Stimulated activated naive CD8-positive, alpha-beta T cell treated with anti-CD3 and anti-CD28 coated beads, Interleukin-15, amount 100 ng/mL, for 72 hours (primary cell): ENCODE data around the gene INPP5A.
"Not testable (repeated sequence)": the region's sequence is repeated elsewhere in the genome, so short reads cannot be mapped to it uniquely, and the experiment has no call there.

Experiments
- ATAC-seq: fragments of 150-1000 bp; cut with Tn5 transposase; 2 replicates; pipeline ENCODE4 v1.10.0; 2021; ENCODE audit warnings: mild to moderate bottlenecking, moderate library complexity
- DNase-seq, 2 donors: peaks; one replicate each; pipeline ENCODE4 v3.0.0; 2021 to 2022
- H3K27ac Mint-ChIP-seq, 2 donors: one replicate each; pipeline ENCODE4 v1.8.0; 2022; ENCODE audit warnings: mild to moderate bottlenecking in 2 of 2, mixed read lengths in 2 of 2, moderate library complexity in 2 of 2
- H3K27me3 Mint-ChIP-seq: one replicate; pipeline ENCODE4 v1.8.0; 2022; ENCODE audit warnings: mixed read lengths
- H3K4me1 Mint-ChIP-seq: one replicate; pipeline ENCODE4 v1.8.0; 2022; ENCODE audit warnings: mild to moderate bottlenecking, mixed read lengths
- H3K4me3 Mint-ChIP-seq, 2 donors: one replicate each; pipeline ENCODE4 v1.8.0; 2022; ENCODE audit warnings: mild to moderate bottlenecking in 2 of 2, mixed read lengths in 2 of 2, moderate library complexity in 1 of 2
- H3K9me3 Mint-ChIP-seq, 2 donors: one replicate each; pipeline ENCODE4 v1.8.0; 2022; ENCODE audit warnings: mixed read lengths in 2 of 2

INPP5A gene

DNA sequence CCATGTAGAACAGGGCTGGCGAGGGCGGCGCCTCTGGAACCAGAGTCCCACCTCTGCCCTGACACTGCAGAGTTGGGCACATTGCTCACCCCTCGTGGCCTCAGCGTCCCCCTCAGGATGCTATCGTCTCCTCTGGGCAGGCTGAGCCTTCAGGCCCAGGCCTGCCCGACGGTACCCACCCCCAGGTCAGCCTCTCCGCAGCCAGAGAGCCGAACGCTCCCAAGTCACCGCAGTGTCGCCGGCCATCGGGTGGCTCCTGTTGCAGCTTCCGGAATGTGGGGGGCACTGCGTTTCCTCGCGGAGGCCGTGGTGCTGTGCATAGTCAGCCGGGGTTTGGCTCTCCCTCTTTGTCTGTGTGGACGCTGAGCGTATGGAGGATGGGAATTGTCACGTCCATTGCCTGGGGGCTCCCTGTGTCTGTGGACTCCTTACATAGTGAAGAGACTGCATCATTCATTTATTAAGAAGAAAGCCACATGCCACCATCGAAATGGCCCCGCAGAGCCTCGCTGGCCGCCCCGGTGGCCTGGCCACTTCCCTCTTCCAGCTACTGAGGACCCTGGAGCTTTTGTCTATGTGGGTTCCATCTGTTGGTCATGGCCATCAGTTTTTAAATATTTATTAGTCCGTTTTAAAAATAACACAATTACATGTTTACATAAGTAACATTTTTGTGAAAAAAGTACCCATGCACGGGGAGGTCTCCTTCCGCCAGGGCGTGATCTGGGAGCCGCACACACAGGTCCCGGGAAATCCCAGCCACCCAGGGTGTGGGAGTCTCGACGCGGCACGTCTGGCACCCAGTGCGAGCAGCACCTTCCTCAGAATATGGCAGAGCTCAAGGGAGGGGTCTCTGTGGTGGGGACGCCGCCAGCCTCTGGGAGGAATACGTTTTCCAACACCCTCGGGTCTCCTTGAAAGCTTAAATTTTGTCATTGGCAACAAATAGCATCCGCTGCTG lies 232.8 kb downstream of the INPP5A start:
- Mint-ChIP-seq H3K27ac (peak overlapping the region in 1 of 2 donors; percentile 71), H3K27me3 (no peaks in the 10 kb centered on the region), H3K4me1 (no peaks in the 10 kb centered on the region), H3K4me3 (no peak overlapping the region), H3K9me3 (no peaks in the 10 kb centered on the region)
- ATAC-seq: no peak
- DNase-seq: no peak

DNA sequence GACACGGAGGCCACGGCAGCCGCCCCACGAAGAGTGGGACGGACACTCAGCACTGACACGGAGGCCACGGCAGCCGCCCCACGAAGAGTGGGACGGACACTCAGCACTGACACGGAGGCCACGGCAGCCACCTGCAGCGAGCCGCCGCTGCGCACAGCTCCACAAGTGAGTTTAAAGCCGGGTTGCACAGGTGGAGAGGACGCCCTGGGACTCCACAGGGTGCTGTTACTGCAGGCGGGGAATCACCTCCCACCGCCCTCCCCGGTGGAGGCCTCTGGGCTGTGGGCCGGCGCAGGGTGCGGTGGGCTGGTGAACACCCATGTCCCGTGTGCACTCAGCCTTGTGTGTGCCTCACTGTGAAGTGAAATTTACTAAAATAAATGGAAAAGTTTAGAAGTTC lies 235.2 kb downstream of the INPP5A start:
- H3K27me3 Mint-ChIP-seq, H3K9me3 Mint-ChIP-seq, H3K4me3 Mint-ChIP-seq, H3K4me1 Mint-ChIP-seq, ATAC-seq, DNase-seq: not testable (repeated sequence)
- peak overlapping the region in 1 of 2 donors; percentile 34 for H3K27ac Mint-ChIP-seq

DNA sequence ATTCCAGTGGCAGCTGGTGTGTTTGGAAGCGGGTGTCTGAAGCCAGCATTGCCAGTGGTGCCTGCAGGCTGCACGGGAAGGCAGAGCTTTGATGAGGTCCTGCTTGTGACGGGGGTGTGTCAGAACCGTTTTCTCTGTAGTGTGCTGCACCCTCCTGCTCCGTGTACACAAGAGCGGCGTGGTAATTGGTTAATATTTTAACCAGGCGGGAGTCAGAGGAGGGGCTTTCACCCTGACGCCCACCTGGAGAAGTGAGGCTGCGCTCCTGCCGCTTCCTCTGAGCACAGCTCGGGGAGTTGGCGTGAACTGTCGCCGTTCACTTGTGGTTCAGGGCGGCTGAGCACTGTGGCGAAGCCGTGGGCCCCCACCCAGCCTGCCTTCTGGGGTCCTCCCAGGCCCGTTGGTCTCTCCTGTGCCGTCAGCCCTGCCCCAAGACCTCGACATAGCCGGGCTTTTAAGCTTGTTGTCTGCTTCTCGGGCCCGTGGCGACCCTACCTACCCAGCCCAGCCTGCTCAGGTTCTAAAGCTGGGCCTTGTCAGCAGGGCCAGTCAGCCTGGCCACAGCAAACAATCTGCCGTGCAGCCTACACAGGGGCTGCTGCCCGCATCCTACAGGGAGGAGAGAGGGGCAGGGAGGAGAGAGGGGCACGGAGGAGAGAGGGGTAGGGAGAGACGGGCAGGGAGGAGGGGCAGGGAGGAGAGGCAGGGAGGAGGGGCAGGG lies 236.8 kb downstream of the INPP5A start:
- Mint-ChIP-seq H3K9me3 (no peaks in the 10 kb centered on the region), H3K27me3 (no peaks in the 10 kb centered on the region), H3K27ac (peak overlapping the region in 1 of 2 donors; percentile 63), H3K4me3 (no peak overlapping the region), H3K4me1 (no peaks in the 10 kb centered on the region)
- DNase-seq (no peak), ATAC-seq (no peak)

DNA sequence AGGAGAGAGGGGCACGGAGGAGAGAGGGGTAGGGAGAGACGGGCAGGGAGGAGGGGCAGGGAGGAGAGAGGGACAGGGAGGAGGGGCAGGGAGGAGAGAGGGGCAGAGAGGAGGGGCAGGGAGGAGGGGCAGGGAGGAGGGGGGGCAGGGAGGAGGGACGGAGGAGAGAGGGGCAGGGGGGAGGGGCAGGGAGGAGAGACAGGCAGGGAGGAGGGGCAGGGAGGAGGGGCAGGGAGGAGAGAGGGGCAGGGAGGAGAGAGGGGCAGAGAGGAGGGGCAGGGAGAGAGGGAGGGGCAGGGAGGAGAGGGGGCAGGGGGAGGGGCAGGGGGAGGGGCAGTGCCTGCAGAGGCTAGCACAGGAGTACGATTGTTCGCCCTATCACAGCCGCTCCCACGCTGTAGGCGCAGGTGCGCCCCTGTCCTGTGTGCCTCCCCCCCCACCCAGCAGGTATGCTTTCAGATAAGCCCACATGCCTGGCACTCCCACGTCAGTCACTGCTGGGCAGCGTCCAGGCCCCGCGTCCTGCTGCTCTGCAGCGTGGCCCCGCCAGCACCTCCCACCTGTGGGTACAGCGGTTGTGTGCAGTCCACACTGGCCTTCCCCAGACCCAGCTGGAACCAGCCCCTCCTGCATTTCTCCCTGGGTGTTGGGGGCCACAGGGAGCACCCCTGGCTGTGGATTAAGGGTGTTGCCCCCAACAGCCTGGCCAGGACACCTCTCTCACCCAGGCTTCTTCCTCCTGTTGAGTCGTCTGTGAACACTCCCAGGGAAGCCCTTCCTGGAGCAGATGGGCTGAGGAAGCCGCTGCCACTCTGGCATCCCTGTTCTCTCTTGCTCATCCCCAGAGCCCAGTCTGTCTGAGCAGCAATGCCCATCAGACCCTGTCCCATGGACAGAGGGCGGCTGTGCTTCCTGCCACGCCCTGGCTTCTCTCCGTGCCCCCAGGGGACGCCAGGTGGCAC lies 237.6 kb downstream of the INPP5A start:
- no peak for DNase-seq
- no peaks in the 10 kb centered on the region for H3K4me1 Mint-ChIP-seq
- no peaks in the 10 kb centered on the region for H3K27me3 Mint-ChIP-seq
- peak; percentile 42 for ATAC-seq
- H3K9me3 Mint-ChIP-seq: no peaks in the 10 kb centered on the region
- H3K4me3 Mint-ChIP-seq: no peak overlapping the region
- no peak overlapping the region for H3K27ac Mint-ChIP-seq

DNA sequence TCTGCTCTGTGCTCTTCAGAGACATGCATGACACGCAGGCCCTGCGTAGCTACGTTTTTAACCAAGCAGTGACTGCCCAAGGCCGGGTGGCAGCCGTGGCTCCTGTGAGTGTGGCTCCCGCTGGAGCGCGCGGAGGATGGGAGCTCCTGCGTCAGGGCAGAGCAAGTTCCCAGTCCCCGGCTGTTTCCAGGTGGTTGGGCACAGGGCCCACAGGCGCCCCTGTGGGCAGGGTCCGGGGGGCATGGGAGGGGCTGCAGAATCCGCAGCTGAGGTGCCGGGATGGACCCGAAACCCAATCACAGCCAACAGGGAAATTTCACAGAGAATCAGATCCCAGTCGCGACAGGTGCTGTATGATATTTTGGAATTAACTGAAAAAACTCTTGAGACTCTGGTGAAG lies 238.6 kb downstream of the INPP5A start:
- Mint-ChIP-seq H3K27me3 (no peaks in the 10 kb centered on the region), H3K9me3 (no peaks in the 10 kb centered on the region), H3K27ac (no peak overlapping the region), H3K4me1 (no peaks in the 10 kb centered on the region), H3K4me3 (no peak overlapping the region)
- ATAC-seq (no peak), DNase-seq (no peak)

DNA sequence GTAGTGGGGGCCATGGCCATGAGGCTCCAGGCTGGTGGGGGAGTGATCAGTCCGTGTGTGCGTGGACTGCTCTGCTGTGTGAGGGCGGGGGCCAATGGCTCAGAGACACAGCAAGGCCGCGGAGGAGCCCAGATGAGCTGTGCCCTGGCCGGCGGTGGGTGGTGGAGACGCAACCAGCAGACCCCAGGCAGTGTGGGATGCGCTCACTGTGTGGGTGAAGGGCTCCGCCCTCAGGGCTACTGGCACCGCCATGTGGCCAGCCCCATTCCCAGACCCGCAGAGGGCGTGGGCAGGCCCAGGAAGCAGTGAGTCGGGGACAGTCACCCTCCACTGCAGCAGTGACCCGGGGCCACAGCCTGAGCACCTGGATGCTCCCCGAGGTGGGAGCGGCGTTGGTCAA lies 239.2 kb downstream of the INPP5A start:
- no peak for ATAC-seq
- H3K27ac Mint-ChIP-seq: peak overlapping the region in 1 of 2 donors; percentile 63

DNA sequence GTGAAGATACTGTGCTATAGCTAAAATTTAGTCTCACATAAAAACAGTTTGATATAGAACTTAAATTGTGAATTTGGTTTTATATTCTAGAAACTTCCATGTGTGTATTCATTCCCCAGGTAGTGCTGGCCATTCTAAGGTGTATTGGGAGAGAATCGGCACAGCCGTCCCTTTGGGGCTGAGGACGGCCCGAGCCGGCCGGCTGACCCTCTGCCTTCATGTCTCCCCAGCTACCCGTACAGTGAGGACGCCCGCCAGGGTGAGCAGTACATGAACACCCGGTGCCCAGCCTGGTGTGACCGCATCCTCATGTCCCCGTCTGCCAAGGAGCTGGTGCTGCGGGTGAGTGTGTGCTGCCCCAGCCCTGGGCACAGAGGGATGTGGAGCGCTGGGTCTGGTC lies 239.9 kb downstream of the INPP5A start:
- H3K4me3 Mint-ChIP-seq: no peak overlapping the region
- H3K27me3 Mint-ChIP-seq: no peaks in the 10 kb centered on the region
- H3K4me1 Mint-ChIP-seq: no peaks in the 10 kb centered on the region
- ATAC-seq (peak; percentile 18), DNase-seq (no peak)
- no peaks in the 10 kb centered on the region for H3K9me3 Mint-ChIP-seq
- no peak overlapping the region for H3K27ac Mint-ChIP-seq

More for the DNA sequence above, 239.2 kb downstream of the INPP5A start:
- Mint-ChIP-seq H3K4me1 (no peaks in the 10 kb centered on the region), H3K27me3 (no peaks in the 10 kb centered on the region), H3K9me3 (no peaks in the 10 kb centered on the region), H3K4me3 (no peak overlapping the region)
- no peak for DNase-seq

DNA sequence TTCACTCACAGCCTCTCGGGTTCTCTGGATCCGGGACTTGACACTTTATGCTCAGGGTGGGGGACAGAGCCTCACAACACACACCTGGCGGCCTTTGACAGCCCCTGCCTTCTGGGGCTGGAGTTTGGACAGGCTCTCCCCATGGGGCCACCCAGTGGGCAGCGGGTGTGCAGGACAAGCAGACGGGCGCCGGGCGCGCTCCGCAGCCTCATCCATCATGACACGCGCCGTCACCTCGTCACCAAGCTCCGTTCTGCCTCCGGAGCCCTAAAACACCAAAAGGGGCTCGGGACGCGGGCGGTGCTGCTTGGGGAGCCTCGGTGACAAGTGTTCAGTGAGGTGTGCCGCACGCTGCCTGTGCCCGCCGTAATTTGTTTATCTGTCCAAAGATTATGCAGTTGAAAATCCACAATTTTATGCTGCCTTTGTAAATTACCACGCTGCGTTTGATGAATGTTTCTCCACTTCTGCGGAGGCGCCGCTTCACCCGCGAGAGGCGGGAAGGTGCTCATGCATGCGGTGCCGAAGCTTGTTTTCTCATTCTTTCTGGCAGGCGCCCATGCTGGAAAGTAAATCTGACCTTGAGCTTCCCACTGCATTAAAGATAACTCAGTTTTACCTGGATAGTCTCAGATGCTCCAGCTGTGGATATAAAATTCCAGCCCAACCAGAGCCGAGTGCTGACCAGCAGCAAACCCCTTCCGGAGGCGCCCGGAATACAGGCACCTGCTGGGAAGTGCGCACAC lies 242.1 kb downstream of the INPP5A start:
- H3K27ac Mint-ChIP-seq: no peak overlapping the region
- ATAC-seq (no peak), DNase-seq (no peak)
- H3K4me1 Mint-ChIP-seq: no peaks in the 10 kb centered on the region
- H3K9me3 Mint-ChIP-seq: no peaks in the 10 kb centered on the region
- peaks cover 17% of the 10 kb centered on the region for H3K27me3 Mint-ChIP-seq
- no peak overlapping the region for H3K4me3 Mint-ChIP-seq

DNA sequence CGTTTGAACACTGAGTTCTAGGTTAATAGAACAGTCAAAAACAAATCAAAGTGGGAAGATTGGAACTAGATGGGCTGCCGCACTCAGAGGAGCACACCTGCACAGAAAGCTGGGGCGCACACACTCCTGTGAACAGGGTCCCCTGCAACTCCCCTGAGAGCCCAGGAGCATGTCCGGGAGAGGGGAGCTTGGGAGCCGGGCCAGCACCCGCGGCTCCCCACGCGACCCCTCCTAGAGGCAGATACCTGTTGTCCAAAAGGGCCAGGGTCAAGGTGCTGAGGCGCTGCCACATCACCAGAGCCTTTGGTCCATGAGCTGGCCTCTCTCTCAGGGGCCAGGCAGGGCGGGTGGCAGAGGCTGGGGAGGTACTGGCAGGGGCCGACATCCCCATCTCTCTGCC lies 242.8 kb downstream of the INPP5A start:
- Mint-ChIP-seq H3K27ac (no peak overlapping the region), H3K27me3 (peaks cover 17% of the 10 kb centered on the region), H3K4me3 (no peak overlapping the region), H3K4me1 (no peaks in the 10 kb centered on the region), H3K9me3 (no peaks in the 10 kb centered on the region)
- DNase-seq: no peak
- no peak for ATAC-seq

DNA sequence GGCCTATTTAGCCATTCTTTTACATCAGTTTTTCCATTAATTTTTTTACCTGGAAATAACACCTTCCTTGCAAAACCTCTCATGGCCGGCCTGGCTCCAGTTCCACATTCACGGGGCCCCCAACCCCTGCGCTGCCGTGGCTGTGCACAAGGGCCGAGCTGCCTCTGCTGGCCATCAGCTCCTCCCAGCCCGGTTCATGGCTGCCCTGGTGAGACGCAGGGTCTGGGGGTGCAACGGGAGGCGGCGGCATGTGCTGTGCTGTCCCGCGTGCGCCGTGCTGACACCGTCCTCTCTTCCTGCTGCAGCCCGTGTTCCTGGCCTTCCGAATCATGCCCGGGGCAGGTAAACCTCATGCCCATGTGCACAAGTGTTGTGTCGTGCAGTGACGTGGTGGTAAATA lies 244.0 kb downstream of the INPP5A start:
- H3K27me3 Mint-ChIP-seq: peaks cover 17% of the 10 kb centered on the region
- no peak overlapping the region for H3K4me3 Mint-ChIP-seq
- H3K27ac Mint-ChIP-seq: no peak overlapping the region
- no peak for ATAC-seq
- H3K9me3 Mint-ChIP-seq: no peaks in the 10 kb centered on the region
- no peaks in the 10 kb centered on the region for H3K4me1 Mint-ChIP-seq
- DNase-seq: no peak

DNA sequence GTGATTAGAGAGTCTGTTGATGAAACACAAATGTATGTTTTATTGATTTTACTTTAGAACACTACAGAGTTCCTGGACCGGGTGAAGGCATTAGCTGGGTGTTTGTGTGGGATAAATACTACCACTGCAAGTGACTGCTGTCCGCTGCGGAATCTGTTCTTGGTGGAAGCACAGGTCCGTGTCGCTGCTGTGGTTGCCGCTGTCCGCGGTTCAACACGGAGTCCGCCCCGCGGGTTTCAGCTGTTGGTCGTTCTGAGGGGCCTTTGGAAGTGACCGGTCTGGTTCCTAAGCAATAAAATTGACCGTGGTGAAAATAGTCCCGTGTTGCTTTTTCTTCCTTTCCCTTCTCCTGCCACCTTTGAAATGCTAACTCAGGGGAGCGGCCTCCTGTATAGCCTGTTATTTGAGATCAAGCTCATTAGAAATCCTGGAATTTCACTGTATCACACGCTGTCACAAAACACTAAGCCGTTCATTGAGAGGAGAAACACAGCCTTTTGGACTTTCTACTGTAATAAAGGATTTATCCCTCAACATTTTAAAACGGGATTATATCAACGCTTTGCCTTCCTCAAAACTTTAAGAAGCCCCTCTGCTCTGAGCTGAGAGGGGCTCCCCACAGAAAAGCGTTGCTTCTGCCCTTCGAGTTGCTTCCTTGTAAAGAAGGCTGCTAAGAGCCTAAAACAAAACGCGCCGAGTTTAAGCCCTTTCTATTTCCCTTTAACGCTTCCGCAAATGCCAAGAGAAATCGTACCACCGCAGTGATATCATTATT lies 245.8 kb downstream of the INPP5A start:
- Mint-ChIP-seq H3K4me1 (no peaks in the 10 kb centered on the region), H3K27me3 (peaks cover 23% of the 10 kb centered on the region), H3K4me3 (no peak overlapping the region), H3K9me3 (no peaks in the 10 kb centered on the region), H3K27ac (no peak overlapping the region)
- DNase-seq (no peak), ATAC-seq (no peak)

DNA sequence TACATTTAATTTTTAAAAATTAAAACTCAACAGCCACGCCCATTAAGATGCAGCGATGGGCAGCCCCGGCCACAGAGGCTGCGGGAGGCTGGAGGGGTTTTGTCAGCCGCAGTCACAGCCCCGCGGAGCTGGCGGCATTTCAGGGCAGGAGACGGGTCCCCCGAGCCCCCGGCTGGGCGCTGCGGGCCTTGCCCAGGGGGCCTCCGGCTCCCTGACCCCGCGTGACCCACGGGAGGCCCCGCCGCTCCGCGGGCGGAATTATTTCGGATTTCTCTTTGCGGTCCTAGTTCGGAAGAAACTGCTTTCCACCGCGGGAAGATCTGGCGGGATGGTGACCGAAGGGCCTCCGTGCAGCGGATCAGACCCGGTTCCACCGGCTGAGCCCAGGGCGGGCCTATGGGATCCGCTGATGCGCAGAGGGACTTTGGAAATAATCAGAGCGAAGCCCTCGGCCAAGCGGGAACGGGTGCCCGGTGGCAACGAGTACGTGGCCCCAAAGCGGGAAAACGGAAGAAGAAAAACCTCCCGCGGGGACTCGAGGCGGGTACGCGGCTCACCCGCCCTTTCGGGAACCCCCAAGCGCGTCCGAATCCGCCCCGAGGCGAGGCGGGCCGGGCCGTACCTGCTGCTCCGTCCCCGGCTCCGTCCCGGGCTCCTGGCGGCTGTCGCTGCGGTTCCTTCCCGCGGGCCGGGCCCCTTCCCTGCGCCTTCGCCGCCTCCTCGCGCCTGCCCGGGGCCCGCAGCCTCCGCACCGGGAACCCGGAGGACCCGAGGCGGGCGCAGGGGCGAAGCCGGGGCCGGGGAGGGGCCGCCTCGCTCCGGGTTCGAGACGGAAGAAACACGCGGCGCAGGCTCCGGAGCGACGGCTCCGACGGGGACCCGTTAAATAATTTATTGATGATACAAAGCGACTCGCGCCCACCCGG lies 246.6 kb downstream of the INPP5A start:
- Mint-ChIP-seq H3K27me3 (peaks cover 31% of the 10 kb centered on the region), H3K27ac (no peak overlapping the region), H3K4me1 (no peaks in the 10 kb centered on the region), H3K4me3 (no peak overlapping the region), H3K9me3 (no peaks in the 10 kb centered on the region)
- ATAC-seq (no peak), DNase-seq (no peak)
